ENCODE measurements around the gene SUFU.

DNA sequence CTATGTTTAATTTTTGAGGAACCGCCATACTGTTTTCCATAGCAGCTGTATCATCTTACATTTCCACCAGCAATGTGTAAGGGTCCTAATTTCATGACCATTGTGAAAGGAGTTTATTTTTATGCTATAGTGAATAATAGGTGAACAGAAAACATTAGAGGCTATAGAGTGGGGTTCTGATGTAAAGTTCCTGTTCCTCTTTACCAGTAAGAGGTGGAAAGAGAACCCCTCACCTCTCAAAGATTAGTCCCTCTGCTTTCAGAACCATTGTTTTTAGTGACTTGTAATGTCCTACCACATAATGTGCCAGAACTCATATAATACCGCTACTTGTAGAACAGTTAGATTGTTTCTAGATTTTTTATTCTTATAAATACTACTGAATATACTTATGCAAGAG, 34.2 kb downstream of the SUFU start:
- TF ChIP-seq ZNF232 (CRISPR knock-in tag; IDR thresholded peaks at IDR 0.05) = no peak
- TF ChIP-seq, protein P1, sequence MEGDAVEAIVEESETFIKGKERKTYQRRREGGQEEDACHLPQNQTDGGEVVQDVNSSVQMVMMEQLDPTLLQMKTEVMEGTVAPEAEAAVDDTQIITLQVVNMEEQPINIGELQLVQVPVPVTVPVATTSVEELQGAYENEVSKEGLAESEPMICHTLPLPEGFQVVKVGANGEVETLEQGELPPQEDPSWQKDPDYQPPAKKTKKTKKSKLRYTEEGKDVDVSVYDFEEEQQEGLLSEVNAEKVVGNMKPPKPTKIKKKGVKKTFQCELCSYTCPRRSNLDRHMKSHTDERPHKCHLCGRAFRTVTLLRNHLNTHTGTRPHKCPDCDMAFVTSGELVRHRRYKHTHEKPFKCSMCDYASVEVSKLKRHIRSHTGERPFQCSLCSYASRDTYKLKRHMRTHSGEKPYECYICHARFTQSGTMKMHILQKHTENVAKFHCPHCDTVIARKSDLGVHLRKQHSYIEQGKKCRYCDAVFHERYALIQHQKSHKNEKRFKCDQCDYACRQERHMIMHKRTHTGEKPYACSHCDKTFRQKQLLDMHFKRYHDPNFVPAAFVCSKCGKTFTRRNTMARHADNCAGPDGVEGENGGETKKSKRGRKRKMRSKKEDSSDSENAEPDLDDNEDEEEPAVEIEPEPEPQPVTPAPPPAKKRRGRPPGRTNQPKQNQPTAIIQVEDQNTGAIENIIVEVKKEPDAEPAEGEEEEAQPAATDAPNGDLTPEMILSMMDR (IDR thresholded peaks at IDR 0.05) = no peak
- TF ChIP-seq SMAD3 (CRISPR knock-in tag; IDR thresholded peaks at IDR 0.05; ENCODE audit: borderline replicate concordance) = no peak
- no peak for TF ChIP-seq GABPB1 (CRISPR knock-in tag; IDR thresholded peaks at IDR 0.05)
- TF ChIP-seq FOXJ3 (CRISPR knock-in tag; IDR thresholded peaks at IDR 0.05; ENCODE audit: borderline replicate concordance) = no peak
- no peak for TF ChIP-seq NR3C1 (CRISPR knock-in tag; conservative IDR thresholded peaks at IDR 0.05; ENCODE audit: low read depth)
- TF ChIP-seq, protein P2, sequence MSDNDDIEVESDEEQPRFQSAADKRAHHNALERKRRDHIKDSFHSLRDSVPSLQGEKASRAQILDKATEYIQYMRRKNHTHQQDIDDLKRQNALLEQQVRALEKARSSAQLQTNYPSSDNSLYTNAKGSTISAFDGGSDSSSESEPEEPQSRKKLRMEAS (CRISPR knock-in tag; IDR thresholded peaks at IDR 0.05) = no peak
- TF ChIP-seq ESRRA (CRISPR knock-in tag; IDR thresholded peaks at IDR 0.05; ENCODE audit: borderline replicate concordance) = no peak
- TF ChIP-seq, protein P3, sequence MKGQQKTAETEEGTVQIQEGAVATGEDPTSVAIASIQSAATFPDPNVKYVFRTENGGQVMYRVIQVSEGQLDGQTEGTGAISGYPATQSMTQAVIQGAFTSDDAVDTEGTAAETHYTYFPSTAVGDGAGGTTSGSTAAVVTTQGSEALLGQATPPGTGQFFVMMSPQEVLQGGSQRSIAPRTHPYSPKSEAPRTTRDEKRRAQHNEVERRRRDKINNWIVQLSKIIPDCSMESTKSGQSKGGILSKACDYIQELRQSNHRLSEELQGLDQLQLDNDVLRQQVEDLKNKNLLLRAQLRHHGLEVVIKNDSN (CRISPR knock-in tag; IDR thresholded peaks at IDR 0.05) = no peak
